ENCODE data around the gene PTPRM.

GRCh38 chr18:7937268-7937667 is 370.2 kb downstream of the PTPRM start:
- no peak for TF ChIP-seq CTCF (conservative IDR thresholded peaks at IDR 0.05; ENCODE audit: low read depth, low read length)
- no peak for TF ChIP-seq EZH2 (IDR thresholded peaks at IDR 0.05; ENCODE audit: low read length, unreplicated experiment)
- no peak for TF ChIP-seq EZH2phosphoT487 (IDR thresholded peaks at IDR 0.05; ENCODE audit: borderline replicate concordance, low read length)
